HG02840 (cell line): ENCODE data around the gene NOXRED1.
A peak's percentile ranks its signal among the peaks of the same experiment; 100 is the strongest.
"Not testable (repeated sequence)": the region's sequence is repeated elsewhere in the genome, so short reads cannot be mapped to it uniquely, and the experiment has no call there.

ENCODE experiments used
- ATAC-seq: cut with Tn5 transposase; IDR thresholded peaks from one replicate; pipeline ENCODE4 v1.9.1; 2021; ENCODE audit warnings: mild to moderate bottlenecking, moderate library complexity, moderate number of reproducible peaks; ENCODE audit not compliant: unreplicated experiment, low FRiP score

The NOXRED1 gene

GRCh38 chr14:77415403-77416030 lies 7.8 kb downstream of the NOXRED1 start:
- ATAC-seq = not testable (repeated sequence)

- ATAC-seq = no peak
Measured at GRCh38 chr14:77409131-77409533, 14.2 kb downstream of the NOXRED1 start.

- no peak for ATAC-seq
Measured at GRCh38 chr14:77407158-77407557, 16.2 kb downstream of the NOXRED1 start.

GRCh38 chr14:77406718-77407117 lies 16.6 kb downstream of the NOXRED1 start:
- ATAC-seq = no peak

GRCh38 chr14:77406086-77406485 lies 17.2 kb downstream of the NOXRED1 start:
- ATAC-seq = no peak

- no peak for ATAC-seq
Measured at GRCh38 chr14:77403768-77404167, 19.6 kb downstream of the NOXRED1 start.

GRCh38 chr14:77400216-77400615 lies 23.1 kb downstream of the NOXRED1 start:
- ATAC-seq = no peak

- ATAC-seq = no peak
Measured at GRCh38 chr14:77390188-77390587, 33.1 kb downstream of the NOXRED1 start.

- ATAC-seq = no peak
Measured at GRCh38 chr14:77378701-77379100, 44.6 kb downstream of the NOXRED1 start.

GRCh38 chr14:77377502-77377844 lies 45.9 kb downstream of the NOXRED1 start:
- ATAC-seq = no peak

GRCh38 chr14:77376771-77377501 lies 46.4 kb downstream of the NOXRED1 start, which contains the start of the genes SAMD15 and TMED8:
TSS of gene SAMD15 (plus strand) at chr14:77377379. CDS start at chr14:77377419, 40 bp downstream.
TSS of gene TMED8 (minus strand) at chr14:77377094. CDS start at chr14:77377053, 41 bp downstream.
- peak; percentile 81 for ATAC-seq

GRCh38 chr14:77375973-77376770 lies 47.2 kb downstream of the NOXRED1 start:
- ATAC-seq = peak; percentile 10

GRCh38 chr14:77375164-77375950 lies 48.0 kb downstream of the NOXRED1 start:
- no peak for ATAC-seq

- peak; percentile 39 for ATAC-seq
Measured at GRCh38 chr14:77372304-77372841, 51.0 kb downstream of the NOXRED1 start.

- no peak for ATAC-seq
Measured at GRCh38 chr14:77369285-77369684, 54.0 kb downstream of the NOXRED1 start.

- ATAC-seq = no peak
Measured at GRCh38 chr14:77364146-77364545, 59.2 kb downstream of the NOXRED1 start.

GRCh38 chr14:77359626-77360025 lies 63.7 kb downstream of the NOXRED1 start:
- no peak for ATAC-seq

GRCh38 chr14:77356899-77357298 lies 66.4 kb downstream of the NOXRED1 start:
- no peak for ATAC-seq

- no peak for ATAC-seq
Measured at GRCh38 chr14:77355811-77356210, 67.5 kb downstream of the NOXRED1 start.

- no peak for ATAC-seq
Measured at GRCh38 chr14:77353469-77354141, 69.7 kb downstream of the NOXRED1 start.
